Astrocyte of the spinal cord (primary cell): ENCODE measurements around the gene DMTF1.

Experiments
- DNase-seq: peaks from one replicate; pipeline ENCODE4 v3.0.0; 2011; ENCODE audit warnings: low read depth, low spot score
- H3K4me3 ChIP-seq: 2 replicates; pipeline ENCODE4 v1.5.1; 2011; ENCODE audit warnings: low read depth, mild to moderate bottlenecking, low read length, moderate library complexity
- CTCF ChIP-seq: IDR thresholded peaks from 2 replicates; pipeline ENCODE4 v1.5.1; 2012; ENCODE audit warnings: low read depth, mild to moderate bottlenecking, low read length, inconsistent platforms
- in situ Hi-C: cut with HindIII; loops from 2 replicates; pipeline ENCODE4 v1.10.0; 2017; ENCODE audit warnings: low sequenced_read_pairs

DMTF1 gene

GRCh38 chr7:87164433-87164832 is 12.2 kb downstream of the DMTF1 start:
- in situ Hi-C loops, result no loop called here

GRCh38 chr7:87170828-87171227 is 18.6 kb downstream of the DMTF1 start:
- DNase-seq, result no peak
- no peak for TF ChIP-seq CTCF
- in situ Hi-C loops, result no loop called here
- H3K4me3 ChIP-seq, result no peak overlapping the region

More at GRCh38 chr7:87164433-87164832, 12.2 kb downstream of the DMTF1 start:
- no peak for DNase-seq
- no peak for TF ChIP-seq CTCF
- H3K4me3 ChIP-seq, result no peak overlapping the region

GRCh38 chr7:87171282-87171934 is 19.2 kb downstream of the DMTF1 start:
- no peak for DNase-seq
- in situ Hi-C loops, result no loop called here
- no peak for TF ChIP-seq CTCF
- H3K4me3 ChIP-seq, result no peak overlapping the region

GRCh38 chr7:87173471-87173870 is 21.2 kb downstream of the DMTF1 start:
- DNase-seq, result no peak
- no peak for TF ChIP-seq CTCF
- in situ Hi-C loops, result no loop called here
- no peak overlapping the region for H3K4me3 ChIP-seq

GRCh38 chr7:87178320-87178719 is 26.1 kb downstream of the DMTF1 start:
- in situ Hi-C loops, result no loop called here
- no peak overlapping the region for H3K4me3 ChIP-seq
- DNase-seq, result no peak
- no peak for TF ChIP-seq CTCF

- in situ Hi-C loops, result no loop called here
- H3K4me3 ChIP-seq, result no peak overlapping the region
- DNase-seq, result no peak
- no peak for TF ChIP-seq CTCF
These were observed 26.9 kb downstream of the DMTF1 start for GRCh38 chr7:87179180-87179579.
